G401 (cell line): Measurements from ENCODE around the gene N4BP2L1. TPM values are rescaled to one million over a fixed set of nuclear protein-coding genes. Genes with fewer than 3 reads are reported as not detected.
A peak's percentile ranks its signal among the peaks of the same experiment; 100 is the strongest.

ENCODE experiments used
- DNase-seq: peaks from one replicate; pipeline ENCODE4 v3.0.0-alpha.2; 2015; ENCODE audit warnings: low spot score
- in situ Hi-C: cut with HindIII; loops from 2 replicates; pipeline ENCODE4 v1.10.0; 2016; ENCODE audit warnings: low sequenced_read_pairs, mixed read lengths
- total RNA-seq: library from RNA; depleted of rRNA; stranded (reverse); fragments of >200 nt; shearing (Covaris generic); gene quantifications from 2 replicates; pipeline ENCODE4 v1.2.3, GENCODE V29; 2014; rRNA removed

The N4BP2L1 gene
- 0.47 and 0.80 TPM in 2 replicates for total RNA-seq

DNA sequence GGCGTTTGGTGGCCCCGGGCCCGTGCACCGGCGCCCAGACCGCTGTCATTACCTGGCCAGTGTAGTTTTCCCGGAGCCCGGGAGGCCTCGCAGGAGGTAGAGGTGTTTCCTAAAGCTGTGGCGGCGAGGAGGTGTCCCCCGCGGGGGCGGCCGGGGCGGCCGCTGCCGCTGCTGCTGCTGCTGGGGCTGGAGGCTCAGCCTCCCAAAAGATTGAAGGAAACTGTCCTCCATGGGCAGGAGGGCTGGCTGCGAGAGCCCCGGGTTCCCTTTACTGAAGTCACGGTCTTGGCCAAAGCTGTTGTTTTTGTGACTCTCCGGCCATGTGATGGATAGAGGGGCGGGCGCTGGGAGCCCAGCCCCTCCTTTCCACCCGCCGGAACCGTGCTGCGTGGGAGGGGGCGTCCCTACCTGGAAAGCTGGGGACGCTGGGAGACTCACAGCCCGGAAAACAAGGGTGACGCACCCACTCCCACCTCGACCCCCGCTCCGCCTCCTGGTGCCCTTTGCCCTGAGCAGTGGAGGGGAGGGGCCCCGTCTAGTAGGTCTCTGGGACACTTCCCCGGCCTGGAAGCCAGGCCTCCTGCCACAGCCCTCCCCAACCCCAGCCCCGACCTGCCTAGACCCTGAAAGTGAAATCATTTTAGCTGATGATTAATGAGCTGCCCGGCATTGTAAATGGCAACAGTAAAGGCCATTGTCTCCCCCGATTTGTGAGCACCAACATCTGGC lies at the start of gene N4BP2L1:
N4BP2L1 (minus strand) TSS at position 279 of the 729 bp plus-strand sequence; CDS start at position 231, 48 bp downstream.
- in situ Hi-C loops, result no loop called here
- DNase-seq, result peak; percentile 74

DNA sequence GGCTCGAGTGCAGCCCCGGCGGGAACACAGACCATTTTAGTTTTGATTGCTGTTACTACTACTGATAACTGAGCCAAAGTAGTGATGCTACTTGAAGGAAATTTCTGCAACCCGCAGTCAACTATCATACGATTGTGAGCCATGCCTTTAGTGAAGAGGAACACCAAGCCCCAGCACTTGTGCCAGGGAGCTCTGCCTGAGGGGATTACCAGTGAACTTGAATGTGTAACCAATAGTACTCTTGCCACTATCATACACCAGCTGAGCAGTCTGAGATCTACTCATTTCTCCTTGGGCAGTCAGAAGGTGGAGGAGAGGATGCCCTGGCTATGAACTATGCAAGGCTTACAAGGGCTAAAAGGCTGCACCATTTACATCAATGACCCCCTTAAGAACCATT lies 49.0 kb upstream of the N4BP2L1 start:
- in situ Hi-C loops, result no loop called here
- no peak for DNase-seq

DNA sequence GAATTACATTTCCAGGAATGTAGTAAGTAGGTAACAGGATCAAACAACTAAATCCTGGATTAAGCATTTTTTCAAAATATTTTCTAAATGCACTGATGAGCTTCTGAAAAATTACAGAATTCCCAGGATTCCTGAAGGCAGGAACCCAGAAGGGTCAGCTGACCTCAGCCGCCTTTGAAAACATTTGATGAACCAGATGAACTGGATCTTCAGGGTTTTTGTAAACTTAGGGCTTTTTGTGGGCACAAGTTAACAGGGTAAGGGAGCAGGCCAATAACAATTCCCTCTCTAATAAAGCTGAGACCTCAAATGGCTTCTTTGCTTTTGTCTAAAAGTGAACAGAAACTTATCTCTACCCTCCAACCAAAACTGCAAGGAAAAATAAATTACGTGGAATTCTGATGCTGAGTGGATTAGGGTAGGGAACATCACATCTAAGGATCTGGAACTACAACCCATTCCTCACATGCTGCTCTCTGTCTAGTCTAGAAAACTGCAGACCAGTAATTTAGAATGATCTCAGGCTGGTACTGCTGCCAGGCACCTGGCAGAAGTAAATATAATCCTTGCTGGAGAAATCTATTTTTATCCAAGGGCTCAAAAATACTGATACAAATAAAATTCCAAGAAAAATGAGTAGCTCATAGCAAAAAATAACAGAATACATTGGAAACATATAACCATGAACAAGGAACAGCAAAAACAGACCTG lies 48.2 kb upstream of the N4BP2L1 start:
- DNase-seq, result no peak
- in situ Hi-C loops, result no loop called here

DNA sequence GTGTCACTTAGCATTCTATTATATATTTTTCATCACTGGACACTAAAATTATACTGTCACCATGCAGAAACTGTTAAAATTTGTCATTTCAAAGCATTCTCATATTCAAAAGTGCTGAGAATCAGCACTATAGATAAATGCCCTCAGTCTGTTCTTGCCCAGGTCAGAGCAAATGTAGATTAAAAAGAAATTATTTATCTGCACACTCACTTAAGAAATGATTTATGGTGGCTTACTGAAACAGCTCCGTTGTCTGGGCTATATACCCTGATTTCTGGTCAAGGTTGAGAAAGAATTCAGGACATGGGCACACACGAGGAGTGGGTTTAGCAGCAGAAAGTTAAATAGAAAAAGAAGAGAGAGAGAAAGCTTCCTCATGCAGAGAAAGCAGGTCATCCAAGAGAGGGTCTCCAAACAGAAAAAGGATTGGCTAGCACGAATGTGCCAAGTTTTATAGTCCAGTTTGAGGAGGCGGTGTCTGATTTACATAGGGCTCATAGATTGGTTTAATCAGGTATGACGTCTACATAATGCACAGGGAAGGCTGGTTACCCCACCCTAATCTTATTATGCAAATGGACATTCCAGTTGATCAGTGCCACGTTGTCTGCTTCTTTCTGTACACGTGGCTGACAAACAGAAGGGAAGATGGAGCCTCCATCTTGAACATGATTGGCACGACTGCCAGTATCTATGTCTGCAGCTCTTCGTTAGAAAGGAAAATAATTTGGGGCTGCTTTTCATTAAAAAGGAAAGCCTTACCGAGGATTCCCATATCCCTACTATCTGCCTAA lies 47.3 kb upstream of the N4BP2L1 start:
- DNase-seq, result no peak
- in situ Hi-C loops, result no loop called here

DNA sequence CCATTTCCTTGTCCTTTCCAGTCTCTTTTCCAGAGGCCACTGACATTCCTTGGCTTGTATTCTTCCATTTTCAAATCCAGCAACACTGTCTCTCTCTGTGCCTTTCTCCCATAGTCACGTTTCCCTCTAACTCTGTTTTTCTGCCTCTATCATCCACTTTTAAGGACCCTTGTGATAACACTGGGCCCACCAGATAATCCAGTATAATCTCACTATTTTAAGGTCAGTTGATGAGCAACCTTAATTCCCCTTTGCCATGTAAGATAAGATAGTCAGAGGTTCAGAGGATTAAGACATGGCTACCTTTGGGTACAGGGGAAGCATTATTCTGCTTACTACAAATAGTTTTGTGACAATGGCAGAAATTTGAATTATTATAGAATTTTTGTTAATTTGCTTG lies 45.7 kb upstream of the N4BP2L1 start:
- in situ Hi-C loops, result no loop called here
- no peak for DNase-seq

DNA sequence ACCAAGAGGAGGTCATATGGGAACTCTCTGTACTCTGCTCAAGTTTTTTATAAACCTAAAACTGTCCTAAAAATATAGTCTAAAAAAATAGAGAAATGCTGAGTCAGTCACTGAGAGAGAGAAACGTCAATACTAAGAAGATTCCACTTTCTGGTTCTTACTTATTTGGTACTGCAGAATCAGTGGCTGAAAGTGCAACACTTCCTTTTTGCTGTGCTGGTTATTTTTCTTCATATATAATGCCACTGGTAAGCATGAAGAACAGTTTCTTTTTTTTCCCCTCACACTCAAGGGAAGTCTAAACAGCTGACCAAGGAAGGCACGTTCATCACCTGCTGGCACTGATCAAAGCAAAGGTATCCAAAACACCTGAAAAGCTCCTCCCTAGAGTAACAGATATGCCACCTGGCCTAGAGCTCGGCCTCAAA lies 44.3 kb upstream of the N4BP2L1 start:
- in situ Hi-C loops, result no loop called here
- DNase-seq, result no peak

DNA sequence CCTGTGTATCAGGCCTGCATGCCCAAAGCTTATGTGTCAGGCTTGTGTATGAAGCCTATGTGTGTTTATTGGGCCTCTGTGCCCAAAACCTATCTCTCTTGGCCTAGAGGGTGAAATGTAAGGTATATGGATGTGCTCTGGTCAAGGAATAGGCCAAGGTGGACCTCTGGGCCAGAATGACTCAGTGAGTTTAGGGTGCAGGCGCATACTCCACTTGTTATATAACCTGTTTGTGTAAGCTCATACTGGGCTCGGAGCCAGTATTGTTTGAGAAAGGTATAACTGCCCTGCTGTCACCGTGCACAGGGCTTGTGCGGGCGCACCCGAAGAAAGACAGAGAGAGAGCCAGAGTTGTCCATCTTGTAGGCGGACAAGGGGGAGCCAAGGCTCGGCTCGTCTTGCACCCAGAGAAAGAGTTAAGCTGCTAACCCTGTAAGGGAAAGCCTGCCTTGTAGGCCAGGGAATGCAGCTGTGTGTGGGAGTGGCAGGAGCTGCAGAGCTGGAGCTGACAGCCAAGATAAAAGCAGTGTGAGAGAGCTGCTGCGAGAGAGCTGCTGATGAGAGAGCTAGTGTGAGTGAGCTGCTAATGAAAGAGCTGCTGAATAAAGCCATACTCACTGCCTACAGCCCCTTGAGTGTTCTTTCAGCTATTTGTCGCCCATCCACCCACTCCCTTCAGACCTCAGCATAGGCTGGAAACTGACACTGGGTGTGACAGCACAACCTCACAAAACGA lies 43.4 kb upstream of the N4BP2L1 start:
- DNase-seq, result no peak
- in situ Hi-C loops, result no loop called here

DNA sequence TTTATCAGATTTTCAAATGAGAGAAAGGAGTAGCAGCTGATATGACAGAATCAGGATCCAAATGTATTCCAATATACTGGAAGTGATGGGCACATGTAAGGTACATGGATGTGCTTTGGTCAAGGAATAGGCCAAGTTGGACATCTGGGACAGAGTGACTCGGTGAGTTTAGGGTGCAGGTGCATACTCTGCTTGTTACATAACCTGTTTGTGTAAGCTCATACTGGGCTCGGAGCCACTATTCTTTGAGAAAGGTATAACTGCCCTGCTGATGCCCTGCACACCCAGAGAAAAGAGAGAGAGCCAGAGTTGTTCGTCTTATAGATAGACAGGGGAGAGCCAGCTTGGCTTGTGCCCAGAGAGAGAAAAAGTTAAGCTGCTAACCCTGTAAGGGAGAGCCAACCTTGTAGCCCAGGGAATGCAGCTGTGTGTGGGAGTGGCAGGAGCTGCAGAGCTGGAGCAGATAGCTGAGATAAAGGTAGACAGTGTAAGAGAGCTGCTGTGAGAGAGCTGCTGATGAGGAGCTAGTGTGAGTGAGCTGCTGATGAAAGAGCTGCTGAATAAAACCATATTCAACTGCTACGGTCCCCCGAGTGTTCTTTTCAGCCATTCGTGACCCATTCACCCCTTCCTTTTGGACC lies 40.7 kb upstream of the N4BP2L1 start:
- no peak for DNase-seq
- in situ Hi-C loops, result no loop called here

DNA sequence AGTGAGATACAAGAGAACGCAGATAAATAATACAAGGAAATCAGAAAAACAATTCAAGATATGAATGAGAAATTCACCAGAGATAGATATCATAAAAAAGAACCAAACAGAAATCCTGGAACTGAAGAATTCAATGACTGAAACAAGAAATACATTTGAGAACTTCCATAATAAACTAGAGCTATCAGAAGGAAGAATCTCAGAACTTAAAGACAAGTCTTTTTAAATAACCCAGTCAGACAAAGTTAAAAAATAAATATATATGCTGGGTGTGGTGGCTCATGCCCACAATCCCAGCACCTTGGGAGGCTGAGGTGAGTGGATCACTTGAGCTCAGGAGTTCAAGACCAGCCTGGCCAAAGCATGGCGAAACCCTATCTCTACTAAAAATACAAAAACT lies 28.7 kb upstream of the N4BP2L1 start:
- DNase-seq, result no peak
- in situ Hi-C loops, result no loop called here

DNA sequence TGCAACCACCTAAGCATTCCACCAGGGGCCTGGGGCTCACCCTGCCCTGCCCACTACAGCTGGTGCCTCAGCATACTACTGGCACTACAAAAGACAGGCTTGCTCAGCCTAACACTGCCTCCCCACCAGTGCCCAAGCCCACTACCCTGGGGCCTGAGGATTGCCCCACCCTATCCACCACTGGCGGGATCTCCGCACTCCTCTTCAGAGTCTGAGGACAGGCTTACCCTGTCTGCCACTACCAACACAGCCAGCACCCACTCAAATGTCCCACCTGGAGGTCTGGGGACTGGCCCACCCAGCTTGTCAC lies 27.6 kb upstream of the N4BP2L1 start:
- in situ Hi-C loops, result no loop called here
- no peak for DNase-seq

DNA sequence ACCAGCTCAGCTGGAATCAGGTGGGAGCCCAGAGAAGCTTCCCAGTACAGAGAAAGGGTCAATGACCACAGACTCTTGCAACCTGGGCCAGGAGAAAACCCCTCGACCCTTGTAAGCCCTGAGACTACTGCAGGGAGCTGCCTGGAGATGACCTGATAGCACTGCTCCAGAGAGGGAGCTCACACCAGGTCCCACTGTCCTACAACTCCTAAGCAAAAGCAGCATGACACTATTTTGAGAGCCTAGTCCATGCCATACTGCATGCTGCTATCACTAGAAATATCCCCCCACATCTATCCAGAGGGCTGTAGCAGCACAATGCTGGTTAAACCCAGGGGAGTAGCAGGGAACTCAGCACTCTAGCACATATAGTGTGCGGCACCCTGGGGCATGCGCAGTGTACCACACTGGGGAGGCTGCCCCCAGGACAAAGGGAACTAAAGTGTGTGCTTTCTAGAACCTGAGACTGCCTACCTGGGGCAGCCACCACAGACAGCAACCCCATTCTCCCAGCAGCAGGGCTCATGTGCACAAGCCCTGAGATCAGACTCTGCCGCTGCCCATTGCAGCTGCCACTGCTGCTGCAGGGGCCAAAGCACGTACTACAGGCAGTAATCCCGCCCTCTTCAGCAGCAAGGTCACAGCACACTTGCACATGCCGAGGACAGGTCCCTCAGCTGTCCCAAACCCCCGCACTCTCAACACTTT lies 27.1 kb upstream of the N4BP2L1 start:
- in situ Hi-C loops, result no loop called here
- no peak for DNase-seq

DNA sequence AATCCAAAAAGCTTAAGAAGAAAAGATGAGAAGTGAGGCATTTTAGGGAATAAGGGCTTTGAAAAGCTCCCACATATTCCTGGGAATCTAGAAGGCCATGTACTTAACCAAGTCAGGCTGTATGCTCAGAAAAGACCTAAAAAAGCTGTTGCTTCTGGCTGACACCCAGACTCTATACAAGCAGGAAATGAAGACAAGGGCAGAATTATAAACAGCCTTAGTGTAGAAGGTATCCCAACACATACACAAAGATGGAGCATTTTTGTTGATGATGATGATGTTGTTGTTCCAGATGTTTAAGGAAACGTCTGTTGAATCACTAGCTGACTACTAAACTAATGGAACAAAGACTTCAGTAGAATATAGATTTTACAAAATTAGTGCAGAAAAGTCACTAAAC lies 26.1 kb upstream of the N4BP2L1 start:
- no peak for DNase-seq
- in situ Hi-C loops, result no loop called here

DNA sequence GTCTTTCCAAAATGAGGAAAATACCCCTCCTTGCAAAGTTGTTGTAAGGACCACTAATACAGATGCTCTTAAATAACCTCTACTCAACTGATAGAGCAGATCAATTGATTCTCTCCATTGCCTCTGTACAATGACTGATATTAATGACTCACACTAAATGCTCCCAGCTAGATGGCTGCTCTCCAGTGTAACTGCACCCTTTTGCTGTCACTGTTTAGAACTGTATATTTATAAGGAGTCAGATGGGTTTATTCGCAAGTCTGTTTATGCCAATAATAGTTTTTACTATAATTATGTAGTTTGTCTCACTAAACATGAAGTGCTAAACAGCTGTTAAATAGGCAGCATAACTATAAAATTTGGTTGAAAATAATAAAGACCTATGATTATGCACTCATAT lies 21.0 kb upstream of the N4BP2L1 start:
- in situ Hi-C loops, result no loop called here
- no peak for DNase-seq

DNA sequence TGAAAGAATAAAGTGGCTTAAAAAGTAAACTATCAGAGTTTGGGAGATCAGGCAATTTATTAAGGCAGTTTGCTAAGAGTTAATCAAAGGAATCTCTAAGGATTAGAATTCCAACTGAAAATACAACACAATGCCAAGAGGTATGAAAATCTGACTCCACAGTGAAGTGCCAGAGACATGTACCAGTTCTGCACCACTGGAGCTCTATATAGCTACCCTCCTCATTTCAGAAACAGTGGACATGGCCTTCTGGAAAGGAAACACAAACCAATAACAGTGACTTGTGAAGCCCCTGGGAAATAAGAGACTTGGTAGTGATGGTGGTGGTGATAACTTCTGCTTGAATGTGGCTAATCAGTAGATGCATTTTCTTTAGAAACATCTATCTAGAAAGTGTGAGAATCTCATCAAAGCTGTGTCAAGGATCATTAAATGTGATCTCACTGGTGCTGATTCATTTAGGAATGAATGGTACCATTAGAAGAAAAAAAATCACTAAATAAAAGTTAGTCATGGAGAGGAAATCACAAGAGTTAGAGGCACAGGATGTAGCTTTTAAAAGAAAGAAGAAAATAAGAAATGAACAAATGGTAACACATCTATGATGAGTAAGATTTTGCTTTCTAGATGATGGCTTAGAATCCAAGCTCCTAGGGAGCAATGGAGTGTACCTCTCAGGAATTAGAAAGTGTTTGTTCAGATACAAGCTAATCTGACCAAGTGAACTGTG lies 20.1 kb upstream of the N4BP2L1 start:
- in situ Hi-C loops, result no loop called here
- DNase-seq, result no peak

DNA sequence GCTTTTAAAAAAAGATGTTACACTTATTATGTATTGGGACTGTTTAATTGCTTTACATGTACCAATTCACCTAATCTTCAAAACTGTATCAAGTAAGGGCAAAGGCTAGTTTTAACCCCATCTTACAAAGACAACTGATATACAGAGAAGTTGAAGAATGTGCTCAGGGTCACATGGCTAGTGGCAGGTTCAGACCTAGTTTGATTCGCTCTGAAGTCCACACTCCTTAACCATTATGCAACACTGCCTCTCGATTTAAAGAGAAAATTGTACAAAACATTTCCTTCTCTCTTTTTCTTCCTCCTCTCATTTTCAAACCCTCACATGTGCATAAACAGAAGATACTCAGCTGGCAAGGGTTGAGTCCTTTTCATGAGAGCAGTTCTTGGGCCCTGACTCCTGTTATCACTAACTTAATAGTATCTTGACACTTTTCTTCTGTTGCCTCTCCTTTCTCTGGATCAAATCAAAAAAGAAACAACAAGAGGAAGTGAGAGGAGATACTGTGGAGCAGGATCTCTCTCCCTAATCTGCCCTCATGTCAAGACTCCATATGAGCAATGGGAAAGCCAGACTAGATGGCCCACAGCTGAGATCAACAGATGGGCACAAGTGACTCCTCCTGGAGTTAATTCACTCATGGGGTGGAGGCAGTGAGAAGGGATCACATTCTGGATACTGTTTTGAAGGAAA lies 19.0 kb upstream of the N4BP2L1 start:
- no peak for DNase-seq
- in situ Hi-C loops, result no loop called here

DNA sequence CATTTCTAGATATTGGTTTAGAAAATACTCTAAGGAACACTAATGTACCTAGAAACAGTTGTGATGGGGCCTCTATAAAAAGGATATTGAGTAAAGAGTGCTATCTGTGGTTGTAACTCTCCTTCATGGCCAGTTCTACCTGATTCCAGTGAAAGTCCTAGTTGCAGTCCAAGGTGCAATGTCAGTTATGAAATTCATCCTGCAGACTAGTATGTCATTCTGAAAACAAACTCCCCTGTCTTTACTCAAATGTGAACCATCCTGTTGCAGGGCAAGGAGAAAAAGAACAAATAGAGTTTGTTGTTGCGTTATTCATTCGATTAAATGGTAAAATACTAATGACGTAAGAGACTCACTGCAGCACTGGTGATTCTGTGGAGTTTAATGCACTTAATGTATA lies 18.3 kb upstream of the N4BP2L1 start:
- no peak for DNase-seq
- in situ Hi-C loops, result no loop called here

DNA sequence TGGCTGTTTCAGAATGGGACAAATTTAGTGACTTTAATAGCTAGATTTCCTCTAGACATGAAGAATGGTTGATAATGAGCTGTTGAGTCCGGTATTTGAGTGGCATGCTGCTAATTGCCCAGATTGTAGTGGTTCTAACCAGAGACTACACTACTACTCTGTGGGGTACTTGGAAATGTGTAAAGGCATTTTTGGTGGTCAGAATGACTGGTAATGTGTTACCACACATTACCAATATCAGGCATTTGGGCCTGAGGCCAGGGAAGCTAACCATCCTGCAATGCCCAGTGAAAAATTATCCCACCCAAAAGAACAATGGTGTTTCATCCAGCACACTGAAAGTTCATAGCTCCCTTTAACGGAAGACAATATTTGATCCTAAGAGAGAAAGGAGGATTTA lies 17.5 kb upstream of the N4BP2L1 start:
- in situ Hi-C loops, result no loop called here

More for the DNA sequence above, 17.5 kb upstream of the N4BP2L1 start:
- DNase-seq, result no peak
